ENCODE data around the gene TNNI2.

DNA sequence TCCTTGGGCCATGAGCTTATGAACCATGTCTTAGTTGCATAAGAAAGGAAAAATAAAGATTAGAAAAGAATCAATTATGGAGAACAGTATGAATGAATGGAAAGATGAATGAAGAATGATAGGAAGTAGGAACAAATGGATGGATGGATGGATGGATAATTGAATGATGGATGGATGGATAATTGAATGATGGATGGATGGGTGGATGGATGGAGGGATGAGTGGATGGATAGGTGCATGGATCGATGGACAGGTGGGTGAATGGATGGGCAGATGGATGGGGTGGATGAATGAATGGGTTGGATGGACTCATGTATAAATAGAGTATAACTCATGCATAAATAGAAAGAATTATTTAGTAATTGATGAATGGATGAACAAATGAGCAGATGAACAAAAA, 21.3 kb downstream of the TNNI2 start:
- TF ChIP-seq CTCF (IDR thresholded peaks at IDR 0.05; ENCODE audit: poor library complexity) = no peak
- TF ChIP-seq EZH2phosphoT487 (IDR thresholded peaks at IDR 0.05; ENCODE audit: low read depth, severe bottlenecking, unreplicated experiment) = no peak
- TF ChIP-seq EZH2 (IDR thresholded peaks at IDR 0.05; ENCODE audit: borderline replicate concordance) = no peak

Measured in hepatocyte (in vitro differentiated cells).